ENCODE measurements around the gene CNTFR.

- no peak for TF ChIP-seq POLR2A (IDR thresholded peaks at IDR 0.05)
- TF ChIP-seq, protein P1, sequence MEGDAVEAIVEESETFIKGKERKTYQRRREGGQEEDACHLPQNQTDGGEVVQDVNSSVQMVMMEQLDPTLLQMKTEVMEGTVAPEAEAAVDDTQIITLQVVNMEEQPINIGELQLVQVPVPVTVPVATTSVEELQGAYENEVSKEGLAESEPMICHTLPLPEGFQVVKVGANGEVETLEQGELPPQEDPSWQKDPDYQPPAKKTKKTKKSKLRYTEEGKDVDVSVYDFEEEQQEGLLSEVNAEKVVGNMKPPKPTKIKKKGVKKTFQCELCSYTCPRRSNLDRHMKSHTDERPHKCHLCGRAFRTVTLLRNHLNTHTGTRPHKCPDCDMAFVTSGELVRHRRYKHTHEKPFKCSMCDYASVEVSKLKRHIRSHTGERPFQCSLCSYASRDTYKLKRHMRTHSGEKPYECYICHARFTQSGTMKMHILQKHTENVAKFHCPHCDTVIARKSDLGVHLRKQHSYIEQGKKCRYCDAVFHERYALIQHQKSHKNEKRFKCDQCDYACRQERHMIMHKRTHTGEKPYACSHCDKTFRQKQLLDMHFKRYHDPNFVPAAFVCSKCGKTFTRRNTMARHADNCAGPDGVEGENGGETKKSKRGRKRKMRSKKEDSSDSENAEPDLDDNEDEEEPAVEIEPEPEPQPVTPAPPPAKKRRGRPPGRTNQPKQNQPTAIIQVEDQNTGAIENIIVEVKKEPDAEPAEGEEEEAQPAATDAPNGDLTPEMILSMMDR (IDR thresholded peaks at IDR 0.05) = no peak
Measured at GRCh38 chr9:34570809-34571480, 18.6 kb downstream of the CNTFR start.
